Effector memory CD8-positive, alpha-beta T cell (primary cell): ENCODE results near the gene FAM53A.
A peak's percentile ranks its signal among the peaks of the same experiment; 100 is the strongest.
"Not testable (repeated sequence)": the region's sequence is repeated elsewhere in the genome, so short reads cannot be mapped to it uniquely, and the experiment has no call there.

Experiments
- ATAC-seq: fragments of 150-1000 bp; cut with Tn5 transposase; replicated peaks from 2 replicates; pipeline ENCODE4 v1.10.0; 2021; ENCODE audit warnings: mild to moderate bottlenecking, moderate library complexity
- DNase-seq, 3 experiments: peaks; one replicate each; pipeline ENCODE4 v3.0.0; 2021
- H3K27ac Mint-ChIP-seq, 2 donors: one replicate each; pipeline ENCODE4 v1.8.0; 2022; ENCODE audit warnings: mild to moderate bottlenecking in 2 of 2, mixed read lengths in 2 of 2, moderate library complexity in 2 of 2
- H3K27me3 Mint-ChIP-seq, 2 donors: one replicate each; pipeline ENCODE4 v1.8.0; 2022; ENCODE audit warnings: mixed read lengths in 2 of 2
- H3K36me3 Mint-ChIP-seq: one replicate; pipeline ENCODE4 v1.8.0; 2022; ENCODE audit warnings: mild to moderate bottlenecking, moderate library complexity, mixed read lengths; ENCODE audit not compliant: insufficient read depth
- H3K4me1 Mint-ChIP-seq, 2 donors: one replicate each; pipeline ENCODE4 v1.8.0; 2022; ENCODE audit warnings: low read depth in 2 of 2, mixed read lengths in 2 of 2
- H3K4me3 Mint-ChIP-seq, 2 donors: one replicate each; pipeline ENCODE4 v1.8.0; 2022; ENCODE audit warnings: mild to moderate bottlenecking in 2 of 2, mixed read lengths in 2 of 2, moderate library complexity in 2 of 2
- H3K9me3 Mint-ChIP-seq, 2 donors: one replicate each; pipeline ENCODE4 v1.8.0; 2022; ENCODE audit warnings: mixed read lengths in 2 of 2

FAM53A gene

GRCh38 chr4:1712216-1713002 is 28.3 kb upstream of the FAM53A start, which contains the start of gene SLBP:
SLBP (minus strand) TSS chr4:1712319; CDS start chr4:1712188, 131 bp downstream.
- ATAC-seq = peak; percentile 83
- H3K36me3 Mint-ChIP-seq = peaks cover 44% of the 10 kb centered on the region
- peak within 1 kb of the TSS; percentile 93 to 99 for H3K27ac Mint-ChIP-seq
- DNase-seq = peak; percentile 95 to 97 (median 97)
- H3K4me1 Mint-ChIP-seq = peaks cover 49 to 54% of the 10 kb centered on the region in 2 donors
- peak within 1 kb of the TSS; percentile 96 for H3K4me3 Mint-ChIP-seq
- H3K27me3 Mint-ChIP-seq = no peaks in the 10 kb centered on the region
- no peaks in the 10 kb centered on the region for H3K9me3 Mint-ChIP-seq

- Mint-ChIP-seq H3K9me3 (no peaks in the 10 kb centered on the region), H3K36me3 (peaks cover 45% of the 10 kb centered on the region), H3K4me1 (peaks cover 49 to 55% of the 10 kb centered on the region in 2 donors), H3K27me3 (no peaks in the 10 kb centered on the region), H3K4me3 (peak overlapping the region; percentile 94 to 96), H3K27ac (peak overlapping the region; percentile 89 to 96)
- peak; percentile 31 for ATAC-seq
- DNase-seq = peak in 1 of 3 experiments; percentile 38
Observed at GRCh38 chr4:1711571-1712215, 27.6 kb upstream of the FAM53A start.

- Mint-ChIP-seq H3K4me3 (peak overlapping the region; percentile 94 to 96), H3K27me3 (no peaks in the 10 kb centered on the region), H3K36me3 (peaks cover 49% of the 10 kb centered on the region), H3K9me3 (no peaks in the 10 kb centered on the region), H3K27ac (peak overlapping the region; percentile 89 to 96), H3K4me1 (peaks cover 46 to 55% of the 10 kb centered on the region in 2 donors)
- ATAC-seq (no peak), DNase-seq (no peak)
Observed at GRCh38 chr4:1711055-1711570, 27.0 kb upstream of the FAM53A start.

GRCh38 chr4:1708581-1708980 is 24.5 kb upstream of the FAM53A start:
- H3K4me3 Mint-ChIP-seq = peak overlapping the region in 1 of 2 donors; percentile 94
- H3K4me1 Mint-ChIP-seq = peaks cover 33 to 60% of the 10 kb centered on the region in 2 donors
- H3K27ac Mint-ChIP-seq = peak overlapping the region in 1 of 2 donors; percentile 28
- H3K27me3 Mint-ChIP-seq = no peaks in the 10 kb centered on the region
- DNase-seq (no peak), ATAC-seq (no peak)
- no peaks in the 10 kb centered on the region for H3K9me3 Mint-ChIP-seq
- H3K36me3 Mint-ChIP-seq = peaks cover 55% of the 10 kb centered on the region

- no peak for ATAC-seq
- no peak overlapping the region for H3K4me3 Mint-ChIP-seq
- H3K4me1 Mint-ChIP-seq = peaks cover 26 to 54% of the 10 kb centered on the region in 2 donors
Observed at GRCh38 chr4:1706358-1706757, 22.2 kb upstream of the FAM53A start.

GRCh38 chr4:1705732-1706131 is 21.6 kb upstream of the FAM53A start:
- H3K27ac Mint-ChIP-seq = no peak overlapping the region
- ATAC-seq = no peak
- H3K4me3 Mint-ChIP-seq = no peak overlapping the region
- no peaks in the 10 kb centered on the region for H3K27me3 Mint-ChIP-seq
- no peak for DNase-seq
- peaks cover 56% of the 10 kb centered on the region for H3K36me3 Mint-ChIP-seq
- no peaks in the 10 kb centered on the region for H3K9me3 Mint-ChIP-seq
- H3K4me1 Mint-ChIP-seq = peaks cover 22 to 48% of the 10 kb centered on the region in 2 donors

More at GRCh38 chr4:1706358-1706757, 22.2 kb upstream of the FAM53A start:
- H3K27ac Mint-ChIP-seq = peak overlapping the region in 1 of 2 donors; percentile 75
- H3K36me3 Mint-ChIP-seq = peaks cover 54% of the 10 kb centered on the region
- no peaks in the 10 kb centered on the region for H3K9me3 Mint-ChIP-seq
- no peaks in the 10 kb centered on the region for H3K27me3 Mint-ChIP-seq
- DNase-seq = no peak

- Mint-ChIP-seq H3K36me3 (peaks cover 63% of the 10 kb centered on the region), H3K4me1 (peaks cover 7 to 29% of the 10 kb centered on the region in 2 donors), H3K4me3 (no peak overlapping the region), H3K9me3 (no peaks in the 10 kb centered on the region), H3K27ac (peak overlapping the region in 1 of 2 donors; percentile 38), H3K27me3 (no peaks in the 10 kb centered on the region)
- DNase-seq (no peak), ATAC-seq (no peak)
Observed at GRCh38 chr4:1703867-1704266, 19.8 kb upstream of the FAM53A start.

GRCh38 chr4:1701671-1702070 is 17.6 kb upstream of the FAM53A start:
- Mint-ChIP-seq H3K4me1 (peaks cover 2 to 17% of the 10 kb centered on the region in 2 donors), H3K36me3 (peaks cover 79% of the 10 kb centered on the region)
- not testable (repeated sequence) for H3K9me3 Mint-ChIP-seq, H3K27me3 Mint-ChIP-seq, H3K27ac Mint-ChIP-seq, DNase-seq, H3K4me3 Mint-ChIP-seq, ATAC-seq

- DNase-seq (no peak), ATAC-seq (no peak)
- no peaks in the 10 kb centered on the region for H3K9me3 Mint-ChIP-seq
- peaks cover 96% of the 10 kb centered on the region for H3K36me3 Mint-ChIP-seq
- peak overlapping the region in 1 of 2 donors; percentile 44 for H3K27ac Mint-ChIP-seq
- H3K4me1 Mint-ChIP-seq = peaks cover 2 to 4% of the 10 kb centered on the region in 2 donors
- no peaks in the 10 kb centered on the region for H3K27me3 Mint-ChIP-seq
- H3K4me3 Mint-ChIP-seq = no peak overlapping the region
Observed at GRCh38 chr4:1695913-1696312, 11.8 kb upstream of the FAM53A start.

- H3K27me3 Mint-ChIP-seq = no peaks in the 10 kb centered on the region
Observed at GRCh38 chr4:1693131-1693896, 9.2 kb upstream of the FAM53A start.

GRCh38 chr4:1691737-1692373 is 7.7 kb upstream of the FAM53A start:
- no peak overlapping the region for H3K27ac Mint-ChIP-seq
- DNase-seq = no peak
- H3K4me3 Mint-ChIP-seq = no peak overlapping the region
- peaks cover 2 to 4% of the 10 kb centered on the region in 2 donors for H3K4me1 Mint-ChIP-seq
- ATAC-seq = no peak
- peaks cover 62% of the 10 kb centered on the region for H3K36me3 Mint-ChIP-seq
- no peaks in the 10 kb centered on the region for H3K9me3 Mint-ChIP-seq
- no peaks in the 10 kb centered on the region for H3K27me3 Mint-ChIP-seq

More at GRCh38 chr4:1693131-1693896, 9.2 kb upstream of the FAM53A start:
- Mint-ChIP-seq H3K4me3 (no peak overlapping the region), H3K36me3 (peaks cover 76% of the 10 kb centered on the region), H3K27ac (peak overlapping the region in 1 of 2 donors; percentile 65), H3K4me1 (peaks cover 2 to 4% of the 10 kb centered on the region in 2 donors), H3K9me3 (no peaks in the 10 kb centered on the region)
- ATAC-seq (peak; percentile 97), DNase-seq (peak; percentile 74 to 76 (median 76))

GRCh38 chr4:1690698-1691097 is 6.6 kb upstream of the FAM53A start:
- Mint-ChIP-seq H3K36me3 (peaks cover 54% of the 10 kb centered on the region), H3K27me3 (no peaks in the 10 kb centered on the region), H3K27ac (no peak overlapping the region), H3K9me3 (no peaks in the 10 kb centered on the region), H3K4me3 (no peak overlapping the region), H3K4me1 (peaks cover 2 to 4% of the 10 kb centered on the region in 2 donors)
- DNase-seq (no peak), ATAC-seq (no peak)
